Measurements from ENCODE around the gene SEZ6L.
"Not testable (repeated sequence)": the region's sequence is repeated elsewhere in the genome, so short reads cannot be mapped to it uniquely, and the experiment has no call there.

SEZ6L gene

GRCh38 chr22:26383968-26384556 is 214.8 kb downstream of the SEZ6L start:
- no peak for DNase-seq (ENCODE audit: low read depth)

DNA sequence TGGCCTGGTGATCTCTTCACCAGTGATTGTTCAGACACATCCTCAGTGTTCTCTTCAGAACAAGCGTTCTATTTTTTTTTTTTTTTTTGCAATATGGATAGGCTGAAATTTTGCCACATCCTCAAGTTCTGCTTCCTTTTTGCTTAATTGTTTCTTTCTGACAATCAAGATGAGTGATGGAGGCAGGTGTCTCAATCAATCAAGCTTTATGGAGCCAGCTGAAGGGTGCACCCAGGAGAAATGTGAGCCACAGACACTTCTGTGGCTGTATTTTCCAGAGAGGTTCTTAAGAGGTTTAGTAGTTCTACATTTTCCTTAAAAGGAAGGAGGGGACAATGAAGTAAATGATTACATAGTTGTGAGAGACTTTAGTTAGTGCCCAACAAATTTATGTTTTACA is 215.9 kb downstream of the SEZ6L start:
- no peak for DNase-seq (ENCODE audit: low read depth)

DNA sequence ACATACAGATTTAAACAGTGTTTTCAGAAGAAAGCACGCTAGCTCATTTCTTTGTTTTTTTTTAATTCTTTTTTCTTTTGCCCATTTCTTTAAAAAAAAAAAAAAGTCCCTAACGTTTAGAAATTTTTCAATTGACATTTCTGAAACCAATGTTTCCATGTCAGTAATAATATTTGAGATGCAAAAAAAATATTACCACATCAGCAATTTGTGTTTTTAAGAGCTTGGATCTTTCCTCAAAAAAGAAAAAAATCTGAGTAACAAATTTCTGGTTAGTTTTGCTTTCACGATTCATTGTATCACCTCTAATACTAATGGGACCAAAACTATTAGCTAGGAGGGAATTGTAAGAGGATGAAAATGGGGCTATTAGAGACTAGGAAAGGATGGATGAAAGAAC is 219.9 kb downstream of the SEZ6L start:
- DNase-seq (ENCODE audit: low read depth) = no peak

DNA sequence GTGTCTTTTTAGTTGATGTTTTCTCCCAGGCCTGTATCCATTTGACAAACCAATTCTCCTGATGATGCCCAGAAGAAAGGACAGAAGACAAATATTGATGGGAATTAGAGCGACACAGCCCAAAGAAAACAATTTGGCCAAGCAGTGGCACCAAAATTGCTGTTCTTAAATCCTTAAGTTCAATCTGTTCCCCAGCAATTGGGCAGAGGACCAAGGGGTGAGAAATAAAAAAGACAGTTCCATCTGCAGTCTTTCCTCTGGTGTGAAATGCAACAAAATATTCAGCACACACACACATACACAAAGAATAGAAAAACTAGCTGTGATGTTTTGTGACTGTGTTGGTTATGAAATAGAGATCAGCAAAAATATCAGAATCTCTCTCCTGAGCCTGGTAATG is 221.8 kb downstream of the SEZ6L start:
- no peak for DNase-seq (ENCODE audit: low read depth)

- no peak for DNase-seq (ENCODE audit: low read depth)
Observed at GRCh38 chr22:26391623-26392022, 222.4 kb downstream of the SEZ6L start.

DNA sequence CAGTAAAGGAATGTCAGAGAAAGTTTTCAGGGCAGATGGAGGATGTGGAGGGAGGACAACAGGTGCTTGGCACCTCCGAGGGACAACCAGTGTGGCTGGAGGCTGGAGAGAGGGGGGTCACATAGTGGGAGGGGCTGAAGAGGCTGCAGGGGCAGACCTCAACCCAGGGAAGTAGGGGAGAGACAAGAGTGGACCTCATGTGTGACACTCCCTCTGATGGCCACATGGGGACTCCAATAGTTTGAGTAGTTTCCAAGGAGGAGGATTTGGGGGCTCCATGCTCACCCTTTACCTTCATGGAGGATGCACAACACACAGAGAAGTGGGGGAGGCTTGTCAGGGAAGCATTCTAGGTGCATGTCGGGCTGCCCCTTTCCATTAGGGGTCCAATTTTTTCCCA is 224.7 kb downstream of the SEZ6L start:
- no peak for DNase-seq (ENCODE audit: low read depth)

DNA sequence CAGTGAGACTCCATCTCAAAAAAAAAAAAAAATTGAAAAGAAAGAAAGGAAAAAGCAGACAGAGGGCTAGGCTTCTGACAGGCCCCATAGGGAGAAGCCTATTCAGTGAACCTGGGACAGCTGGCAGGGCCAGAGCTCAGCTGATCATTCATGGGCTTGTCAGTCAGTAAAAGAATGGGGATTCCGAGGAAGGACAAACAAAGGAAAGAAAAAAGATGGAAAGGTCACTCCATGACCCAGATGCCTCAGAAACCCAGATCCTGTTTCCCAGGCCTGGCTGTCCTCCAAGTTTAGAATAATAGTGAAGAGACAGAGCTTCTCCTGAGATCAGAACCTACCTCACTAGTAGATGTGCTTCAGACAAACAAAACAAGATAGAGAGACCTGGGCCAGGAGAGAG is 225.5 kb downstream of the SEZ6L start:
- DNase-seq (ENCODE audit: low read depth) = no peak

DNA sequence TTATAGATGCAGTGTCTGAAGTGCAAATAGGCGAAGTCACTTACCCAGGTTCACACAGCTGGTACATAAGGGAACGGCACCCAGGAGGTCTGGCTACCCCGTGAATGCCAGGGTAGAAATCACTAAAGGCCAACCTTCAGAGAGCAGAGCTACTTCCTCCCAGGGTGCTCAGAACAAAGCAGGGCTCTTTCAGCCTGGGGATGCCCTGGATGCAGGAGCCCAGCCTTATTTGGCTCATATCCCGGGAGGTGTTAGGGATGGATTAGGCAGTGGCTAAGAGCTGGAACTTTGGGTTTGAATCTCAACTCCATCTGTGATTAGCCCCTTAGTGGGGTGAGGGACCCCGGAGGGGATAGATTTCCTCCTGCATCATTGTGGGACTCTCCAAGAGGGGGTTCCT is 226.7 kb downstream of the SEZ6L start:
- no peak for DNase-seq (ENCODE audit: low read depth)

- DNase-seq (ENCODE audit: low read depth) = peak; percentile 38
Observed at GRCh38 chr22:26398741-26399153, 229.5 kb downstream of the SEZ6L start.

- no peak for DNase-seq (ENCODE audit: low read depth)
Observed at GRCh38 chr22:26399289-26399688, 230.0 kb downstream of the SEZ6L start.

GRCh38 chr22:26401726-26402125 is 232.5 kb downstream of the SEZ6L start:
- no peak for DNase-seq (ENCODE audit: low read depth)

DNA sequence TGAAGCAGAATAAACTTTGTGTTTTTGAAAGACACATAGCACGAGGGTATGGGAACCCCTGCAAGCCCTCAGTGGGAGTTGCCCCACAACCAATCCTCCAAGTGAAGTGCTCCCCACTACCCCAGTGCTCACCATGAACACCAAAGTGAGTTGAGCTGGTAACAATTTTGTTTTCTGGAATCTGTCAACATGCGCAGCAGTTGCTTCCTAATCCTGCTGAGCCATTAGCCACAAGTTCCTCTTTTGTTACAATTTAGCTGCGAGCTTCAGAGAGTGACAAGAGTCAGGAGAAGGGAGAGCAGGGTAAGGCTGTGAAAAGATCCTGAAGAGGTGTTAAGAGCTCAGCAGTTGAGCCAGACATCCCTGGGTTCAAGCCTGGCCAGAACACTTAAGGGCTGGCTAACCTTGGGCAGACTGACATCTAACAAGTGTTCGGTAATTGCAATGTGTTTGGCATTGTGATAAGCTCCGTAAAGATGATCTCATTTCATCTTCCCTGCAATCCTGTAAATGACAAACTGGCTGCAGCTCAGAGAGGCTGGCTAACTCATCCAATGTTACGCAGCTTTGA is 235.7 kb downstream of the SEZ6L start:
- no peak for DNase-seq (ENCODE audit: low read depth)

- no peak for DNase-seq (ENCODE audit: low read depth)
Observed at GRCh38 chr22:26406118-26406517, 236.9 kb downstream of the SEZ6L start.

DNA sequence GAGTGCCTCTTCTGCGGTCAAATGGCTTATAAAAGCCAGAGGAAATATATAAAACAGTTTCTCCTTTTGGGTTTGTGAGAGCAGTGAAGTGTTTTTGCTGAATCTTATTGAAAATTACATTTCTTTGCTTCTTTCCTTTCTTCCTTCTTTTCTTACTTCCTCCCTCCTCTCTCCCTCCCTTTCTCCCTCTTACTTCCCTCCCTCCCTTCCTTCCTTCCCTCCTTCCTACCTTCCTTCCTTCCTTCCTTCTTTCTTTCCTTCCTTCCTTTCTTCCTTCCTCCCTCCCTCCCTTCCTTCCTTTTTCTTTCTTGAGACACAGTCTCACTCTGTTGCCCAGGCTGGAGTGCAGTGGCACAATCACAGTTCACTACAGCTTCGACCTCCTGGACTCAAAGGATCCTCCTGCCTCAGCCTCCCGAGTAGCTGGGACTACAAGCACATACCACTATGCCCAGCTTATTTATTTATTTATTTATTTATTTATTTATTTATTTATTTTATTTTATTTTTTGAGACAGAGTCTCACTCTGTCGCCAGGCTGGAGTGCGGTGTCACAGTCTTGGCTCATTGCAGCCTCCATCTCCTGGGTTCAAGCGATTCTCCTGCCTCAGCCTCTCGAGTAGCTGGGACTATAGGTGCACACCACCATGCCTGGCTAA is 239.4 kb downstream of the SEZ6L start:
- DNase-seq (ENCODE audit: low read depth) = not testable (repeated sequence)

GRCh38 chr22:26409719-26410335 is 240.6 kb downstream of the SEZ6L start:
- DNase-seq (ENCODE audit: low read depth) = no peak

GRCh38 chr22:26410386-26410785 is 241.1 kb downstream of the SEZ6L start:
- DNase-seq (ENCODE audit: low read depth) = no peak

DNA sequence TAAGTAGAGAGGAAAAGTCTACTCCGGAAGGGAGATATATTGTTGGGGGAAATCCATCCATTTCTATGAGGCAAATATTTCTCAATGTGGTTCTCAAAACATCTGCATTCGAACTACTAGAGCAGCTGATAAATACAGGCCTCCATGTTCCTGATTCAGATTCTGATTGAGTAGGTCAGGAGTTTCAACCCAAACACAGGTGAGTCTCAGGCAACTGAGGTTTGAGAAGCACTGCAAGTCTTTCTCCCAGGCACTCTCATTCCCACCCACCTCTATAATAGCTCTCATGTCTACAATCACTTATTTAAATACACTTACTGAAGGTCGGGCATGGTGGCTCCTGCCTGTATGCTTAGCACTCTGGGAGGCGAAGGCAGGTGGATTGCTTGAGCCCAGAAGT is 245.1 kb downstream of the SEZ6L start:
- no peak for DNase-seq (ENCODE audit: low read depth)

DNA sequence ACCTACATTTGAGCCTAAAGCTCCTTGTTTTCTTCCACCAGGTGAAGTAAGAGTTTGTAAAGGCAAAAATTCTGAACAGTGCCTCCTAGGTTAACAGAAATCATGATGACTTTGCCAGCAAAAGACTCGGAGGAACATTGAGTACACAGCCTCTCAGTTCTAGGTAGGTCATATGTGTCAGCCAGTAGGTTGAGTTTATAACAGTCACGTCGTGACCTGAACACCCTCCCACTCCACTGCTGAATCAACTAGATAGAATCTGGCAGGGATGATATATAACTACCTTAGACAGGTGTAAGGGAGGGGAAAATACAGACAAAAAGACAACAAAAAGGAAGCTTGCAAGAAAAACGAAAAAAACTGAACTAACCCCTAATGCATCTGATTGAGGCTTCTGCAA is 247.0 kb downstream of the SEZ6L start:
- DNase-seq (ENCODE audit: low read depth) = no peak

DNA sequence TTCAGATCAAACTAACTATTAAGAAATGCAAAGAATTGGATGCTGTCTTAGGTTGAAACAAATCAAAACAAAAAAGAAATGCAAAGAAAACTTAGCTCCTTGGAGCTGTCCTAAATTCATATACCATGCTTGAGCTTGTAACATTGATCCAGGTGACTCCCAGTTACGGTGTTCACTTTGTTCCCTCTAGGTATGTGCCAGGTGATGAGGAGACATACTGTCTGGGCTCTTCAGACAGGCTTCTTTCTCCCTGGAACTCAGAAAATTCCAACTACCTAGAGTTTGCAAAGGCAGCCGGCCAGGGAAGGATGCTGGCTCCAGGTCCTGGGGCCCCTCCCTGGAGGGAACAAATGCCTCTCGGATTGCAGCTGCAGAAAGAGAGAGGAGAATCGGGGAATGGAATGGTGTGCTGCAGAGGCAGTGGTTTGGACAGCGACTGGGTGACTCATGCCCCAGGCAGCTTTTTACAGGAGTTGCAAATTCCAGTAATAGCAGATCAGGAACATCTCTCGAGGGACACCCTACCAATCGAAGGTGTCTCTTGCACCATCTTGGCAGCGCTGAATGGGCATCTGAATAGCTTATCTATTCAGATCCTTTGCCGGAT is 247.5 kb downstream of the SEZ6L start:
- DNase-seq (ENCODE audit: low read depth) = peak; percentile 41

DNA sequence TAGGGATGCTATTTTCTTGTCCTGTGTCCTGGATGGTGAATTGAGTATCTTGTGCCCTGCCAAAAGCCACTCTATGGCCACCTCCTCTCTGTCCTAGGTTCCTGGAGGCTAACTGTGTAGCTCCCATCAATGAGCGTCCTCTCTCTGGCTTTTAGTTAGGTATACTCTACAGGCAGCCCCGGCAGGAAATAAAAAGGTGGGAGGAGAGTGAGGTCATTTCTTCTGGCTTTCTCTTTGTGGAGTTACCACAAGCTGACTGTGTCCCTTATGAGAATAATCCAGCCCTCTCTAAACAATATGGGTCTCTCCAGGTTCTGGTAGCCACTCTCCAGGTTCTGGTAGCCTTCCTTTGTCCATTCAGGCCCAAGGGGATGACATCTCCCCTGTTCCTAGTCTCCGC is 248.1 kb downstream of the SEZ6L start:
- no peak for DNase-seq (ENCODE audit: low read depth)

GRCh38 chr22:26418620-26419019 is 249.4 kb downstream of the SEZ6L start:
- DNase-seq (ENCODE audit: low read depth) = no peak

DNA sequence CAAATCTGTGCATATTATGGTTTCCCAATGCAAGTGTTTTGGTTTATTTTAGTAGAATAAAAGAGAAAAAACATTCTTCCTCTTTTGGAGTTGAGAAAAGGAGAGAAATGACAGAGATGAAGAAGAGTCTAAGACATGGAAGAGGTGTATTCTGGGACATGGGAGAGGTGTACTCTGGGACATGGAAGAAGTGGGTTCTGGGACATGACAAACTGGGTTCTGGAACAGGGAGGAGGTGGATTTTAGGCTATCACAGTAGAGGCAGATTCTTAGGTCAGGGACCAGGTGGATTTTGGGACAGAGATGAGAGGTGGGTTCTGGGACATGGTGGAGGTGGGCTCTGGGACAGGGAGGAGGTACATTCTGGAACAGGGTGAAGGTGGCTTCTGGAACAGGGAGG is 257.7 kb downstream of the SEZ6L start:
- DNase-seq (ENCODE audit: low read depth) = no peak
